AG04449 (cell line): ENCODE results near the gene PEX6.

Experiments
- CTCF ChIA-PET: fragments of 350-600 bp; formaldehyde crosslinking; extraction: SDS; loops from one replicate; lab custom pipeline; 2021; ENCODE audit warnings: antibody characterized with exemption; lab: Yijun Ruan, JAX
- POLR2A ChIA-PET: fragments of 400-600, 350-600 bp; formaldehyde crosslinking; extraction: SDS; loops from one replicate; lab custom pipeline; 2020; ENCODE audit warnings: antibody characterized with exemption, inconsistent platforms; lab: Yijun Ruan, JAX
- DNase-seq: peaks from one replicate; pipeline ENCODE4 v3.0.0-alpha.2; 2010; ENCODE audit warnings: low read depth, low spot score
- H3K4me3 ChIP-seq: 2 replicates; pipeline ENCODE4 v1.5.1; 2011; ENCODE audit warnings: low read depth, mild to moderate bottlenecking, control low read depth, low read length
- CTCF ChIP-seq: IDR thresholded peaks from one replicate; pipeline ENCODE4 v1.5.1; 2011; ENCODE audit warnings: mild to moderate bottlenecking, moderate library complexity, low read length, control low read depth, inconsistent platforms; ENCODE audit not compliant: insufficient read depth; ENCODE audit errors: missing control alignments

The PEX6 gene

GRCh38 chr6:43013843-43014433 lies 35.0 kb upstream of the PEX6 start, which contains the start of the genes KLHDC3 and MEA1:
KLHDC3 (plus strand) TSS chr6:43014249; CDS start chr6:43017193, 2,944 bp downstream.
MEA1 (minus strand) TSS chr6:43013946; CDS start chr6:43013813, 133 bp downstream.
- peak; percentile 99 for DNase-seq
- ChIA-PET CTCF (interaction anchor here (1.1 to 5.5 kb wide), 6 partner anchors 9 to 215 kb away, joined by 3 to 38 read pairs (median 7); partner anchors contain the start of gene DNPH1), POLR2A (interaction anchor here (0.6 to 1.6 kb wide), 12 partner anchors 29 to 169 kb away, joined by 3 to 10 read pairs (median 3); partner anchors contain the start of genes CNPY3, CUL7, CUL9 and KLC4)
- TF ChIP-seq CTCF, result no peak
- peak within 1 kb of the TSS; percentile 98 for H3K4me3 ChIP-seq

GRCh38 chr6:43013097-43013842 lies 34.3 kb upstream of the PEX6 start:
- no peak for DNase-seq
- CTCF ChIA-PET, result interaction anchor here (0.9 to 5.5 kb wide), 7 partner anchors 9 to 216 kb away, joined by 3 to 38 read pairs (median 4); partner anchors contain the start of gene DNPH1
- H3K4me3 ChIP-seq, result peak overlapping the region; percentile 79
- POLR2A ChIA-PET, result interaction anchor here (0.6 to 1.6 kb wide), 6 partner anchors 40 to 775 kb away, joined by 3 to 5 read pairs (median 4); partner anchors contain the start of genes CUL7 and CUL9
- TF ChIP-seq CTCF, result no peak

- POLR2A ChIA-PET, result no interaction called here
These were observed 33.4 kb upstream of the PEX6 start for GRCh38 chr6:43012364-43012763.

GRCh38 chr6:43011207-43011606 lies 32.2 kb upstream of the PEX6 start:
- CTCF ChIA-PET, result interaction anchor here (1.0 to 1.6 kb wide), 6 partner anchors 10 to 166 kb away, joined by 3 to 6 read pairs (median 3); partner anchors contain the start of genes CUL7 and RRP36
- no peak overlapping the region; the same call in 1 of the 2 replicates for H3K4me3 ChIP-seq
- no peak for TF ChIP-seq CTCF
- DNase-seq, result no peak
- POLR2A ChIA-PET, result interaction anchor here (1.2 kb wide), 1 partner anchor 43 kb away, joined by 3 read pairs; the partner anchor contains the start of gene CUL7

More at GRCh38 chr6:43012364-43012763, 33.4 kb upstream of the PEX6 start:
- no peak for DNase-seq
- CTCF ChIA-PET, result interaction anchor here (0.9 to 5.5 kb wide), 5 partner anchors 8 to 131 kb away, joined by 3 to 38 read pairs (median 6); no protein-coding TSS in a partner anchor
- H3K4me3 ChIP-seq, result peak overlapping the region; percentile 79
- TF ChIP-seq CTCF, result no peak

GRCh38 chr6:43009124-43009523 lies 30.1 kb upstream of the PEX6 start:
- TF ChIP-seq CTCF, result peak; percentile 54
- POLR2A ChIA-PET, result interaction anchor here (1.1 kb wide), 1 partner anchor 15 kb away, joined by 4 read pairs; no protein-coding TSS in a partner anchor
- CTCF ChIA-PET, result interaction anchor here (0.6 to 3.0 kb wide), 5 partner anchors 13 to 192 kb away, joined by 3 to 14 read pairs (median 6); no protein-coding TSS in a partner anchor
- no peak for DNase-seq
- H3K4me3 ChIP-seq, result no peak overlapping the region

- ChIA-PET POLR2A (no interaction called here), CTCF (interaction anchor here (0.9 to 1.9 kb wide), 2 partner anchors 106 to 108 kb away, joined by 3 to 5 read pairs; no protein-coding TSS in a partner anchor)
- DNase-seq, result no peak
- no peak for TF ChIP-seq CTCF
- no peak overlapping the region for H3K4me3 ChIP-seq
These were observed 28.1 kb upstream of the PEX6 start for GRCh38 chr6:43007126-43007525.
